ENCODE data around the gene NUCKS1. TPM values are rescaled to one million over a fixed set of nuclear protein-coding genes. Genes with fewer than 3 reads are reported as not detected.
"Not testable (repeated sequence)": the region's sequence is repeated elsewhere in the genome, so short reads cannot be mapped to it uniquely, and the experiment has no call there.

The NUCKS1 gene
- total RNA-seq, 1 donor from 2014 or later: 72.3 TPM

GRCh38 chr1:205739348-205740160 is 10.4 kb downstream of the NUCKS1 start:
- peak; percentile 42 for ATAC-seq
- no peak for DNase-seq (ENCODE audit: low spot score)

- DNase-seq (ENCODE audit: low spot score) (no peak), ATAC-seq (no peak)
These were observed 14.8 kb downstream of the NUCKS1 start for GRCh38 chr1:205735218-205735617.

- ATAC-seq (no peak), DNase-seq (ENCODE audit: low spot score) (no peak)
These were observed 16.4 kb downstream of the NUCKS1 start for GRCh38 chr1:205733438-205734175.

GRCh38 chr1:205729945-205730610 is 19.9 kb downstream of the NUCKS1 start:
- no peak for DNase-seq (ENCODE audit: low spot score)
- ATAC-seq: peak; percentile 39

- DNase-seq (ENCODE audit: low spot score) (peak; percentile 63), ATAC-seq (peak; percentile 80)
These were observed 23.3 kb downstream of the NUCKS1 start for GRCh38 chr1:205726619-205727125.

GRCh38 chr1:205725514-205725913 is 24.5 kb downstream of the NUCKS1 start:
- no peak for DNase-seq (ENCODE audit: low spot score)
- ATAC-seq: no peak

GRCh38 chr1:205720740-205721139 is 29.2 kb downstream of the NUCKS1 start:
- not testable (repeated sequence) for DNase-seq (ENCODE audit: low spot score); ATAC-seq

GRCh38 chr1:205719762-205720161 is 30.2 kb downstream of the NUCKS1 start:
- DNase-seq (ENCODE audit: low spot score): no peak
- no peak for ATAC-seq

GRCh38 chr1:205719015-205719414 is 31.0 kb downstream of the NUCKS1 start:
- DNase-seq (ENCODE audit: low spot score) (no peak), ATAC-seq (no peak)

GRCh38 chr1:205716371-205717132 is 33.4 kb downstream of the NUCKS1 start:
- ATAC-seq (peak; percentile 14), DNase-seq (ENCODE audit: low spot score) (no peak)

- ATAC-seq (no peak), DNase-seq (ENCODE audit: low spot score) (peak; percentile 37)
These were observed 34.4 kb downstream of the NUCKS1 start for GRCh38 chr1:205715628-205716027.

GRCh38 chr1:205714906-205715246 is 35.1 kb downstream of the NUCKS1 start:
- no peak for DNase-seq (ENCODE audit: low spot score)
- ATAC-seq: no peak

GRCh38 chr1:205714190-205714905 is 35.6 kb downstream of the NUCKS1 start:
- DNase-seq (ENCODE audit: low spot score) (peak; percentile 87), ATAC-seq (peak; percentile 61)

GRCh38 chr1:205711105-205712048 is 38.6 kb downstream of the NUCKS1 start:
- DNase-seq (ENCODE audit: low spot score) (peak; percentile 55), ATAC-seq (peak; percentile 76)

GRCh38 chr1:205710201-205711062 is 39.5 kb downstream of the NUCKS1 start:
- ATAC-seq: peak; percentile 68

GRCh38 chr1:205709640-205710039 is 40.3 kb downstream of the NUCKS1 start:
- peak; percentile 4 for ATAC-seq

More at GRCh38 chr1:205710201-205711062, 39.5 kb downstream of the NUCKS1 start:
- DNase-seq (ENCODE audit: low spot score): peak; percentile 63

GRCh38 chr1:205709059-205709398 is 41.0 kb downstream of the NUCKS1 start:
- DNase-seq (ENCODE audit: low spot score): peak; percentile 43
- ATAC-seq: peak; percentile 59

More at GRCh38 chr1:205709640-205710039, 40.3 kb downstream of the NUCKS1 start:
- DNase-seq (ENCODE audit: low spot score): peak; percentile 42

Measured in left lobe of liver (tissue), 2 donors.